ENCODE results near the gene RAD51C.

The RAD51C gene

DNA sequence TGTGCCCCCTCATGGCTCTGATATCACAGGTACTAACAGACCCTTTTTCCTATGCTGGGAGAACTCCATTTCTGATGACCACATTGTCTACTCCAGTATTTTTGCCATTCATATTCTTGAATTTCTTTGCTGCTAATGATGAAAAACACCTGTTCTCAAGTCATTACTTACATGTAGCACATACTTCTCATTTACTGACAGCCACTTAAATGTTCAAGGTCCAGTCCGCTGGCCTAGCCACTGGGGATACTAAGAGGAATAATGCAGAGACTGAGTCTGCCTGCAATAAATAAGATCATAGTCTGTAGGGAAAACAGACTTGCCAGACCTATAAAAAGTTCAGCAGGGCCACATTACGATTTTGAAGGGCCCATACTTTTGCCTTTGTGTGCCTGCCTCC, 28.1 kb upstream of the RAD51C start:
- H3K4me2 ChIP-seq (ENCODE audit: low read length, poor library complexity, severe bottlenecking), result no peak overlapping the region
- no peak for DNase-seq
- H3K9me3 ChIP-seq (ENCODE audit: control insufficient read depth, low read length), result no peaks in the 10 kb centered on the region
- H3K79me1 ChIP-seq (replicated peaks; ENCODE audit: low read length, poor library complexity, severe bottlenecking), result no peaks in the 10 kb centered on the region
- no peak overlapping the region for H3K18ac ChIP-seq (ENCODE audit: low read depth in 1 of 2, low read length in 2 of 2)
- no peak overlapping the region for H4K91ac ChIP-seq (ENCODE audit: low read length)
- H3K14ac ChIP-seq (ENCODE audit: low read length in 2 of 2), result peak overlapping the region in 1 of 2 experiments; percentile 36
- H3K4ac ChIP-seq (ENCODE audit: low read depth in 1 of 2, low read length in 2 of 2), result no peak overlapping the region
- H3K4me1 ChIP-seq (ENCODE audit: control insufficient read depth, insufficient read depth, low read depth, low read length), result no peaks in the 10 kb centered on the region
- no peak overlapping the region for H3K9ac ChIP-seq (ENCODE audit: low read length)
- no peak overlapping the region for H3K4me3 ChIP-seq (ENCODE audit: insufficient read depth in 1 of 2, low read depth in 1 of 2, low read length in 2 of 2)
- no peak overlapping the region for H2AK5ac ChIP-seq (ENCODE audit: low read length, severe bottlenecking)
- 70% methylated on average over 1 of the region's 2 CpGs for WGBS
- no peak overlapping the region for H2BK12ac ChIP-seq (ENCODE audit: low read length in 2 of 2)
- no peak overlapping the region for H3K23ac ChIP-seq (ENCODE audit: low read length in 2 of 2)
- no peaks in the 10 kb centered on the region for H3K27me3 ChIP-seq (ENCODE audit: control insufficient read depth in 1 of 2, insufficient read depth in 1 of 2, low read length in 2 of 2)
- no peak overlapping the region for H2BK15ac ChIP-seq (ENCODE audit: low read depth, poor library complexity, severe bottlenecking)
- H2BK120ac ChIP-seq (ENCODE audit: low read depth, low read length), result no peak overlapping the region
- no peak overlapping the region for H4K8ac ChIP-seq (ENCODE audit: low read length)
- H3K27ac ChIP-seq (ENCODE audit: low read length, poor library complexity, severe bottlenecking), result no peak overlapping the region
- no peak overlapping the region for H2BK5ac ChIP-seq (ENCODE audit: low read depth, low read length, poor library complexity, severe bottlenecking)
- no peak overlapping the region for H2AFZ ChIP-seq (ENCODE audit: low read depth, low read length)
- H3K36me3 ChIP-seq (ENCODE audit: control insufficient read depth in 1 of 2, insufficient read depth in 2 of 2, low read depth in 1 of 2, low read length in 2 of 2), result no peaks in the 10 kb centered on the region

GRCh38 chr17:58665946-58666857, 26.2 kb upstream of the RAD51C start:
- Histone ChIP-seq H3K18ac (ENCODE audit: low read depth in 1 of 2, low read length in 2 of 2) (no peak overlapping the region), H2AFZ (ENCODE audit: low read depth, low read length) (no peak overlapping the region), H4K8ac (ENCODE audit: low read length) (no peak overlapping the region), H3K4me3 (ENCODE audit: insufficient read depth in 1 of 2, low read depth in 1 of 2, low read length in 2 of 2) (no peak overlapping the region), H2BK5ac (ENCODE audit: low read depth, low read length, poor library complexity, severe bottlenecking) (no peak overlapping the region), H3K23ac (ENCODE audit: low read length in 2 of 2) (no peak overlapping the region), H3K79me1 (replicated peaks; ENCODE audit: low read length, poor library complexity, severe bottlenecking) (no peaks in the 10 kb centered on the region), H3K27me3 (ENCODE audit: control insufficient read depth in 1 of 2, insufficient read depth in 1 of 2, low read length in 2 of 2) (peaks cover 0 to 1% of the 10 kb centered on the region in 2 experiments), H3K4me2 (ENCODE audit: low read length, poor library complexity, severe bottlenecking) (no peak overlapping the region), H3K9me3 (ENCODE audit: control insufficient read depth, low read length) (no peaks in the 10 kb centered on the region), H3K36me3 (ENCODE audit: control insufficient read depth in 1 of 2, insufficient read depth in 2 of 2, low read depth in 1 of 2, low read length in 2 of 2) (no peaks in the 10 kb centered on the region), H3K9ac (ENCODE audit: low read length) (no peak overlapping the region), H3K14ac (ENCODE audit: low read length in 2 of 2) (no peak overlapping the region), H3K4ac (ENCODE audit: low read depth in 1 of 2, low read length in 2 of 2) (no peak overlapping the region), H2BK15ac (ENCODE audit: low read depth, poor library complexity, severe bottlenecking) (no peak overlapping the region), H3K27ac (ENCODE audit: low read length, poor library complexity, severe bottlenecking) (no peak overlapping the region), H3K4me1 (ENCODE audit: control insufficient read depth, insufficient read depth, low read depth, low read length) (no peaks in the 10 kb centered on the region), H2BK120ac (ENCODE audit: low read depth, low read length) (no peak overlapping the region), H4K91ac (ENCODE audit: low read length) (no peak overlapping the region), H2AK5ac (ENCODE audit: low read length, severe bottlenecking) (no peak overlapping the region), H2BK12ac (ENCODE audit: low read length in 2 of 2) (no peak overlapping the region)
- WGBS, result 92% methylated on average over 24 of the region's 25 CpGs
- no peak for DNase-seq

GRCh38 chr17:58666858-58667267, 25.5 kb upstream of the RAD51C start:
- H3K4me2 ChIP-seq (ENCODE audit: low read length, poor library complexity, severe bottlenecking), result no peak overlapping the region
- H2BK5ac ChIP-seq (ENCODE audit: low read depth, low read length, poor library complexity, severe bottlenecking), result no peak overlapping the region
- H3K4ac ChIP-seq (ENCODE audit: low read depth in 1 of 2, low read length in 2 of 2), result no peak overlapping the region
- H3K14ac ChIP-seq (ENCODE audit: low read length in 2 of 2), result no peak overlapping the region
- no peak overlapping the region for H3K27ac ChIP-seq (ENCODE audit: low read length, poor library complexity, severe bottlenecking)
- no peak overlapping the region for H2BK12ac ChIP-seq (ENCODE audit: low read length in 2 of 2)
- WGBS, result 88% methylated on average over 19 of the region's 19 CpGs
- H3K9ac ChIP-seq (ENCODE audit: low read length), result no peak overlapping the region
- no peaks in the 10 kb centered on the region for H3K79me1 ChIP-seq (replicated peaks; ENCODE audit: low read length, poor library complexity, severe bottlenecking)
- H2AFZ ChIP-seq (ENCODE audit: low read depth, low read length), result no peak overlapping the region
- peaks cover 0 to 4% of the 10 kb centered on the region in 2 experiments for H3K27me3 ChIP-seq (ENCODE audit: control insufficient read depth in 1 of 2, insufficient read depth in 1 of 2, low read length in 2 of 2)
- no peak overlapping the region for H2AK5ac ChIP-seq (ENCODE audit: low read length, severe bottlenecking)
- H3K9me3 ChIP-seq (ENCODE audit: control insufficient read depth, low read length), result no peaks in the 10 kb centered on the region
- no peak overlapping the region for H4K8ac ChIP-seq (ENCODE audit: low read length)
- no peaks in the 10 kb centered on the region for H3K4me1 ChIP-seq (ENCODE audit: control insufficient read depth, insufficient read depth, low read depth, low read length)
- H4K91ac ChIP-seq (ENCODE audit: low read length), result no peak overlapping the region
- DNase-seq, result no peak
- no peaks in the 10 kb centered on the region for H3K36me3 ChIP-seq (ENCODE audit: control insufficient read depth in 1 of 2, insufficient read depth in 2 of 2, low read depth in 1 of 2, low read length in 2 of 2)
- no peak overlapping the region for H3K4me3 ChIP-seq (ENCODE audit: insufficient read depth in 1 of 2, low read depth in 1 of 2, low read length in 2 of 2)
- H3K18ac ChIP-seq (ENCODE audit: low read depth in 1 of 2, low read length in 2 of 2), result no peak overlapping the region
- H3K23ac ChIP-seq (ENCODE audit: low read length in 2 of 2), result no peak overlapping the region
- H2BK15ac ChIP-seq (ENCODE audit: low read depth, poor library complexity, severe bottlenecking), result no peak overlapping the region
- no peak overlapping the region for H2BK120ac ChIP-seq (ENCODE audit: low read depth, low read length)

GRCh38 chr17:58667934-58668597, 24.3 kb upstream of the RAD51C start:
- H2BK120ac ChIP-seq (ENCODE audit: low read depth, low read length), result no peak overlapping the region
- no peak overlapping the region for H3K4me3 ChIP-seq (ENCODE audit: insufficient read depth in 1 of 2, low read depth in 1 of 2, low read length in 2 of 2)
- no peak overlapping the region for H2AK5ac ChIP-seq (ENCODE audit: low read length, severe bottlenecking)
- H2AFZ ChIP-seq (ENCODE audit: low read depth, low read length), result no peak overlapping the region
- no peak overlapping the region for H3K18ac ChIP-seq (ENCODE audit: low read depth in 1 of 2, low read length in 2 of 2)
- no peak overlapping the region for H4K91ac ChIP-seq (ENCODE audit: low read length)
- no peaks in the 10 kb centered on the region for H3K9me3 ChIP-seq (ENCODE audit: control insufficient read depth, low read length)
- H3K79me1 ChIP-seq (replicated peaks; ENCODE audit: low read length, poor library complexity, severe bottlenecking), result no peaks in the 10 kb centered on the region
- H3K4me2 ChIP-seq (ENCODE audit: low read length, poor library complexity, severe bottlenecking), result no peak overlapping the region
- no peak overlapping the region for H2BK15ac ChIP-seq (ENCODE audit: low read depth, poor library complexity, severe bottlenecking)
- no peak overlapping the region for H4K8ac ChIP-seq (ENCODE audit: low read length)
- H3K14ac ChIP-seq (ENCODE audit: low read length in 2 of 2), result no peak overlapping the region
- H3K36me3 ChIP-seq (ENCODE audit: control insufficient read depth in 1 of 2, insufficient read depth in 2 of 2, low read depth in 1 of 2, low read length in 2 of 2), result no peaks in the 10 kb centered on the region
- H3K4ac ChIP-seq (ENCODE audit: low read depth in 1 of 2, low read length in 2 of 2), result no peak overlapping the region
- H3K23ac ChIP-seq (ENCODE audit: low read length in 2 of 2), result no peak overlapping the region
- no peaks in the 10 kb centered on the region for H3K4me1 ChIP-seq (ENCODE audit: control insufficient read depth, insufficient read depth, low read depth, low read length)
- no peak overlapping the region for H2BK12ac ChIP-seq (ENCODE audit: low read length in 2 of 2)
- H3K27me3 ChIP-seq (ENCODE audit: control insufficient read depth in 1 of 2, insufficient read depth in 1 of 2, low read length in 2 of 2), result peaks cover 0 to 4% of the 10 kb centered on the region in 2 experiments
- no peak overlapping the region for H3K9ac ChIP-seq (ENCODE audit: low read length)
- WGBS, result 87% methylated on average over 1 of the region's 1 CpG
- no peak for DNase-seq
- no peak overlapping the region for H2BK5ac ChIP-seq (ENCODE audit: low read depth, low read length, poor library complexity, severe bottlenecking)
- no peak overlapping the region for H3K27ac ChIP-seq (ENCODE audit: low read length, poor library complexity, severe bottlenecking)
